Sigmoid colon (tissue), 7 donors: ENCODE data around the gene SSBP4. TPM values are rescaled to one million over a fixed set of nuclear protein-coding genes. Genes with fewer than 3 reads are reported as not detected.

Experiments used
- DNase-seq: peaks from one replicate; pipeline ENCODE4 v3.0.0-alpha.2; 2019
- H3K27ac ChIP-seq, 4 donors: fragments of 200-600 bp; sonication (generic); one replicate each; pipeline ENCODE4 v1.5.1; 2016 to 2019; ENCODE audit warnings: mild to moderate bottlenecking in 1 of 4
- H3K27me3 ChIP-seq, 3 donors: fragments of 200-600 bp; sonication (generic); one replicate each; pipeline ENCODE4 v1.5.1; 2019; ENCODE audit warnings: mild to moderate bottlenecking in 1 of 3
- H3K36me3 ChIP-seq, 4 donors: fragments of 200-600 bp; sonication (generic); one replicate each; pipeline ENCODE4 v1.5.1; 2016 to 2019
- H3K4me1 ChIP-seq, 4 donors: fragments of 200-600 bp; sonication (generic); one replicate each; pipeline ENCODE4 v1.5.1; 2017 to 2019
- H3K4me3 ChIP-seq, 4 donors: fragments of 200-600 bp; sonication (generic); one replicate each; pipeline ENCODE4 v1.5.1; 2017 to 2019; ENCODE audit warnings: mild to moderate bottlenecking in 2 of 4, moderate library complexity in 1 of 4
- H3K9me3 ChIP-seq, 4 donors: fragments of 200-600 bp in 3 of 4; sonication (generic) in 3 of 4; one replicate each; pipeline versions ENCODE4 v1.5.1 to v1.6.1; 2013 to 2019
- EP300 ChIP-seq, 4 donors: sonication (generic); formaldehyde crosslinking; IDR thresholded peaks; one replicate each; pipeline ENCODE4 v1.6.1; 2017; ENCODE audit warnings: antibody characterized with exemption in 4 of 4
- POLR2A ChIP-seq, 2 donors: fragments of 450-650 bp; IDR thresholded peaks; one replicate each; pipeline ENCODE4 v1.6.1; 2016; ENCODE audit warnings: antibody characterized with exemption in 2 of 2, mild to moderate bottlenecking in 2 of 2, moderate library complexity in 2 of 2
- POLR2AphosphoS5 ChIP-seq, 4 donors: sonication (generic); formaldehyde crosslinking; IDR thresholded peaks; one replicate each; pipeline ENCODE4 v1.6.1; 2017; ENCODE audit warnings: antibody characterized with exemption in 4 of 4
- WGBS, 2 donors: extraction: QIAGEN DNeasy Blood & Tissue Kit; methylation state at CpG; one replicate each; pipeline ENCODE4 v1.1.7; 2013; 5-methylcytosine and 5-hydroxymethylcytosine counted together
- intact Hi-C: fragments of 100-400 bp; cut with DNase I; formaldehyde crosslinking; loops from one replicate; pipeline ENCODE4 v1.15.1; 2023
- polyA plus RNA-seq, 3 donors: library from polyadenylated mRNA; stranded (reverse); fragments of 200-250 nt; gene quantifications; one replicate each; pipeline ENCODE4 v1.2.3, GENCODE V29; 2013
- total RNA-seq, 4 donors: library from RNA; depleted of rRNA; stranded (reverse); fragments of >200 nt; gene quantifications; one replicate each; pipeline ENCODE4 v1.1.0, GENCODE V29; 2016
- TF ChIP-seq, protein P1 (sequence below), 4 experiments: fragments of 450-650 bp in 3 of 4; fragments of 200-600 bp in 1 of 4; IDR thresholded peaks; one replicate each; pipeline ENCODE4 v1.5.1; 2016 to 2019; ENCODE audit warnings: antibody characterized with exemption in 4 of 4, mild to moderate bottlenecking in 3 of 4, moderate library complexity in 2 of 4
- donor health status: healthy with polysubstance abuse.
- donor health status: Bipolar disorder and iron deficiency.
- donor health status: healthy.

Gene SSBP4
- total and polyA plus RNA-seq, 7 donors, result 13.9 to 71.4 (median 52.4) TPM

DNA sequence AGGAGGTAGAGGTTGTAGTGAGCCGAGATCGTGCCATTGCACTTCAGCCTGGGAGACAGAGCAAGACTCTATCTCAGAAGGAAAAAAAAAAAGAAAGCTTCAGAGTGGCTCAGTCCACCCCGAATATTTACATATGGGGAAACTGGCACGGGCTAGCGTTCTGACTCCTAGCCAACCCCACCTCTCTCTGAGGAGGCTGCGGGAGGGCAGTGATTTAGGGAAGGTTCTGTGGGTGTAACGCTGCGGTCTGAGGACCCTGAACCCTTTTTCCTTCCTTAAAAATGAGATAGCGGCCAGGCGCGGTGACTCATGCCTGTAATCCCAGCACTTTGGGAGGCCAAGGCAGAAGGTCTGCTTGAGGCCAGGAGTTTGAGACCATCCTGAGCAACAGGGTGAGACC is 26.8 kb upstream of the SSBP4 start:
- H3K4me3 ChIP-seq, result no peak overlapping the region
- H3K36me3 ChIP-seq, result no peaks in the 10 kb centered on the region
- 13 to 35% methylated on average over 11 of the region's 11 CpGs for WGBS, 2 donors
- DNase-seq, result peak; percentile 76
- intact Hi-C loops, result no loop called here
- TF ChIP-seq POLR2AphosphoS5 (IDR thresholded peaks at IDR 0.05) (no peak), EP300 (IDR thresholded peaks at IDR 0.05) (no peak), POLR2A (IDR thresholded peaks at IDR 0.05) (no peak)
- TF ChIP-seq, protein P1, sequence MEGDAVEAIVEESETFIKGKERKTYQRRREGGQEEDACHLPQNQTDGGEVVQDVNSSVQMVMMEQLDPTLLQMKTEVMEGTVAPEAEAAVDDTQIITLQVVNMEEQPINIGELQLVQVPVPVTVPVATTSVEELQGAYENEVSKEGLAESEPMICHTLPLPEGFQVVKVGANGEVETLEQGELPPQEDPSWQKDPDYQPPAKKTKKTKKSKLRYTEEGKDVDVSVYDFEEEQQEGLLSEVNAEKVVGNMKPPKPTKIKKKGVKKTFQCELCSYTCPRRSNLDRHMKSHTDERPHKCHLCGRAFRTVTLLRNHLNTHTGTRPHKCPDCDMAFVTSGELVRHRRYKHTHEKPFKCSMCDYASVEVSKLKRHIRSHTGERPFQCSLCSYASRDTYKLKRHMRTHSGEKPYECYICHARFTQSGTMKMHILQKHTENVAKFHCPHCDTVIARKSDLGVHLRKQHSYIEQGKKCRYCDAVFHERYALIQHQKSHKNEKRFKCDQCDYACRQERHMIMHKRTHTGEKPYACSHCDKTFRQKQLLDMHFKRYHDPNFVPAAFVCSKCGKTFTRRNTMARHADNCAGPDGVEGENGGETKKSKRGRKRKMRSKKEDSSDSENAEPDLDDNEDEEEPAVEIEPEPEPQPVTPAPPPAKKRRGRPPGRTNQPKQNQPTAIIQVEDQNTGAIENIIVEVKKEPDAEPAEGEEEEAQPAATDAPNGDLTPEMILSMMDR (IDR thresholded peaks at IDR 0.05), result no peak
- H3K9me3 ChIP-seq, result peaks cover 0 to 5% (median 0%) of the 10 kb centered on the region in 4 donors
- H3K27me3 ChIP-seq, result peaks cover 10 to 17% (median 15%) of the 10 kb centered on the region in 3 donors
- peak overlapping the region in 1 of 4 donors; percentile 45 for H3K27ac ChIP-seq
- H3K4me1 ChIP-seq, result peaks cover 0 to 16% (median 10%) of the 10 kb centered on the region in 4 donors

DNA sequence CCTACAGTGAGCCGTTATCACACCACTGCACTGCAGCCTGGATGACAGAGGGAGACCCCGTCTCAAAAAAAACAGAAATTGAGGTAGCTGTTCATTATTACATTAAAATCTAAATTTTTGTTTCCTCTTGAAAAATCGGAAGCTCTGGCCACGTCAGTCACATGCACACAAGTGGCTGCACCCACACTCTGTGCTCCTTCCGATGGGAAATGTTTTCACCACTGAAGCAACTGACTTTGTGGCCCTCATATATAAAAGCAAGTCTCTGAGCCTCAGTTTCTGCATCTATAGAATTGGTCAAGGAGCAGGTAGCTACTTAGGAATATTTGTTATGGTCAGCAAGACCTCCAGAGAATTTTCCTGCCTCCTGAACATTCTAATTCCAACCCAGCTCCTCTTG is 26.3 kb upstream of the SSBP4 start:
- 56 to 76% methylated on average over 5 of the region's 5 CpGs for whole genome bisulfite sequencing, 2 donors
- Histone ChIP-seq H3K27ac (peak overlapping the region in 3 of 4 donors; percentile 12 to 45 (median 16)), H3K4me3 (no peak overlapping the region), H3K27me3 (peaks cover 10 to 20% (median 19%) of the 10 kb centered on the region in 3 donors), H3K36me3 (no peaks in the 10 kb centered on the region), H3K9me3 (peaks cover 0 to 5% (median 0%) of the 10 kb centered on the region in 4 donors), H3K4me1 (peaks cover 0 to 17% (median 8%) of the 10 kb centered on the region in 4 donors)
- no peak for TF ChIP-seq POLR2AphosphoS5 (IDR thresholded peaks at IDR 0.05)
- TF ChIP-seq POLR2A (IDR thresholded peaks at IDR 0.05), result no peak
- TF ChIP-seq EP300 (IDR thresholded peaks at IDR 0.05), result no peak
- TF ChIP-seq, protein P1 (IDR thresholded peaks at IDR 0.05), result no peak
- DNase-seq, result no peak
- intact Hi-C loops, result no loop called here

DNA sequence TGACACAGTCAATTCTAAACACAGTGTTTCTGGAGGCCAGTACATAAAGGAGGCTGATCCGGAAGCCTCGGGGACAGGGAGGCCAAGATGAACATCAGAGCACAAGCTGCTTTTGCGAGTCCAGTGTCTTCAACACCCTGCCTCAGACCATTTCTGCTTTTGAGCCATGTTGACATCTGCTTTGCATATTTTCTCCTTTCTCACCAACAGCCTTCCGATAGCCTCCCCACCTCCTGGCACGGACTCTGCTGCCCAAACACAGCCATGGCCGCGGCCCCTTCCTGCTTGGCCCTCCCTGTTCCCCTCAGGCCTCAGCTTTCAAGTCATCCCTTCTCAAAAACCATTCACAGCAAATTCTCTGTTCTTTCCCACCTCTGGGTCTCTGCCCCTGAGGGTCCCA is 25.4 kb upstream of the SSBP4 start:
- Histone ChIP-seq H3K27me3 (peaks cover 10 to 25% (median 19%) of the 10 kb centered on the region in 3 donors), H3K9me3 (peaks cover 0 to 5% (median 0%) of the 10 kb centered on the region in 4 donors), H3K4me3 (peak overlapping the region in 2 of 4 donors; percentile 5 to 17), H3K4me1 (peaks cover 0 to 10% (median under 1%) of the 10 kb centered on the region in 4 donors), H3K36me3 (no peaks in the 10 kb centered on the region), H3K27ac (peak overlapping the region in 1 of 4 donors; percentile 21)
- DNase-seq, result no peak
- WGBS, 2 donors, result 70 to 87% methylated on average over 7 of the region's 7 CpGs
- intact Hi-C loops, result no loop called here
- TF ChIP-seq POLR2A (IDR thresholded peaks at IDR 0.05) (no peak), EP300 (IDR thresholded peaks at IDR 0.05) (no peak), POLR2AphosphoS5 (IDR thresholded peaks at IDR 0.05) (no peak)
- TF ChIP-seq, protein P1 (IDR thresholded peaks at IDR 0.05), result no peak

DNA sequence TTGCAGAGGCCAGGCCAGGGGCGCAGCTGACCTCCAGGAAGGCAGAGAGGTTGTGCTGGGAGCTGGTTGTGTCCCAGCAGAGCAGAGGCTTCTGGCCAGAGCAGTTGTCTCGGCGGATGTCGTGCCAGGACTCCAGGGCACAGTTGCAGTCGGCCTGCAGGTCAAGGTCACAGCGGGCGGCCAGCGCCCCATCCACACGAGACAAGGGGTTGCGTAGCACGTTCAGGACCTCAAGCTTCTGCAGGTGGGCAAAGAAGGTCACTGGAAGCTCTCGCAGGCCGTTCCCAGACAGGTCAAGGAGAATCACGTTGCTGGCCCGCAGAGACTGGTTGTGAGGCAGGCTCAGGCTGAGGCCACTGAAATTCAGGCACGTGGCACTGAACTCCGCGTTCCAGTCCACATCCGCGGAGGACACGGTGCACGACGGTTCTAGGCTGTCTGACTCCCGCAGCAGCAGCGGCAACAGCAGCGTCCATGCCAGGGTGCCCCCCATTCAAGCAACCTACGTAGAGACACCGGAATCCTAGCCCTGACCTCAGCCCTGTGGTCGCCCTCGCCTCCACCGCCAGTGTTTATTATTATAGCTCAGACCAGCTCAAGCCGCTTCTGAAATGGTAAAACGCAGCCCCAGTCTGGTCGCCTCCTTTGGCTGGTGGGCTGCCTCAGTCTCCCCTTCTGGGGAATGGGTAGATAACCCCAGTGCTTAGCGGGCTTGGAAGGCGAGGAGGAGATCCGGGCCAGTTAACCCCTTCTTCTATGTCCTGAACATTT is 22.5 kb upstream of the SSBP4 start:
- TF ChIP-seq POLR2AphosphoS5 (IDR thresholded peaks at IDR 0.05) (no peak), POLR2A (IDR thresholded peaks at IDR 0.05) (no peak), EP300 (IDR thresholded peaks at IDR 0.05) (no peak)
- TF ChIP-seq, protein P1 (IDR thresholded peaks at IDR 0.05), result no peak
- peak overlapping the region in 1 of 4 donors; percentile 7 for H3K27ac ChIP-seq
- H3K9me3 ChIP-seq, result no peaks in the 10 kb centered on the region
- 49 to 71% methylated on average over 37 of the region's 37 CpGs for WGBS, 2 donors
- peak overlapping the region in 3 of 4 donors; percentile 7 to 42 (median 34) for H3K4me3 ChIP-seq
- no peaks in the 10 kb centered on the region for H3K36me3 ChIP-seq
- intact Hi-C loops, result no loop called here
- H3K4me1 ChIP-seq, result peaks cover 0 to 10% (median 0%) of the 10 kb centered on the region in 4 donors
- no peak for DNase-seq
- peaks cover 10 to 25% (median 19%) of the 10 kb centered on the region in 3 donors for H3K27me3 ChIP-seq
